ENCODE measurements around the gene UBE2S. TPM values are rescaled to one million over a fixed set of nuclear protein-coding genes. Genes with fewer than 3 reads are reported as not detected.
A peak's percentile ranks its signal among the peaks of the same experiment; 100 is the strongest.

Gene UBE2S
- total RNA-seq, 2 donors from 2014 or later: 6.5 to 7.9 TPM

DNA sequence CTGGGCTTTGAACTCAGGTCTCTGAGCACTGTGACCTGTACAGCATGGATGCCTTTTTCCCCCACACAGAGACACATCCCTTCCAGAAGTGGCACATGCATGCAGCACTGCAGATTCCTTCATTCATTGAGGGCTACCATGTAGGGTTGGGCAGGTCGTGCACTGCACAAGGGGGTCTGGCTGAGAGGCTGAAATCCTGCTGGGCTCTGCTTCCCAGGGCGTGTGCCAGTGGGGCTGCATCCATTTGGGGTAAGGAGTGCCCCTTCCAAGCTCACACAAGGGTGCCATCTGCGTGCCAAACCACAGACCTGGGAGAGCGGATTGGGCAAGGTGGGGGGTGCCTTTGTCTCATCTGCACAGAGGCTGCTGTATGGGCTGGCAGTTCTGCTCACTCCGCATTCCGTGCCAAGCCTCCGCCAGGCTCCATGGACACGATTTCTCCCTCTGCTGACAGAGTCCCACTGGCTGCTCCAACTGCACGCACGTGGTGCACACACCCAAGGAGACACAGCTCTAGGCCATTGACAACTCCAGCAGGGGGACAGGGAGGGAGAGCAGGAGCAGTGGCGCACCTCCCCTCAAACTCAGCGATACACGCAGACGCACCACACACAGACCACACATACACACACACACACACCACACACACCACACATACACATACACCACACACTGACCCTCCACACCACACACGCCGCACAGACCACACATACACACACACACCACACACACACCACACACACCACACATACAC lies 40.0 kb upstream of the UBE2S start:
- no peaks in the 10 kb centered on the region for H3K9me3 ChIP-seq
- 24 to 37% methylated on average over 7 to 16 of the region's 16 CpGs for WGBS, 2 donors
- intact Hi-C loops (cut with DNase I): no loop called here
- TF ChIP-seq POLR2A (IDR thresholded peaks at IDR 0.05): no peak
- TF ChIP-seq, protein P1, sequence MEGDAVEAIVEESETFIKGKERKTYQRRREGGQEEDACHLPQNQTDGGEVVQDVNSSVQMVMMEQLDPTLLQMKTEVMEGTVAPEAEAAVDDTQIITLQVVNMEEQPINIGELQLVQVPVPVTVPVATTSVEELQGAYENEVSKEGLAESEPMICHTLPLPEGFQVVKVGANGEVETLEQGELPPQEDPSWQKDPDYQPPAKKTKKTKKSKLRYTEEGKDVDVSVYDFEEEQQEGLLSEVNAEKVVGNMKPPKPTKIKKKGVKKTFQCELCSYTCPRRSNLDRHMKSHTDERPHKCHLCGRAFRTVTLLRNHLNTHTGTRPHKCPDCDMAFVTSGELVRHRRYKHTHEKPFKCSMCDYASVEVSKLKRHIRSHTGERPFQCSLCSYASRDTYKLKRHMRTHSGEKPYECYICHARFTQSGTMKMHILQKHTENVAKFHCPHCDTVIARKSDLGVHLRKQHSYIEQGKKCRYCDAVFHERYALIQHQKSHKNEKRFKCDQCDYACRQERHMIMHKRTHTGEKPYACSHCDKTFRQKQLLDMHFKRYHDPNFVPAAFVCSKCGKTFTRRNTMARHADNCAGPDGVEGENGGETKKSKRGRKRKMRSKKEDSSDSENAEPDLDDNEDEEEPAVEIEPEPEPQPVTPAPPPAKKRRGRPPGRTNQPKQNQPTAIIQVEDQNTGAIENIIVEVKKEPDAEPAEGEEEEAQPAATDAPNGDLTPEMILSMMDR (IDR thresholded peaks at IDR 0.05): no peak
- no peak overlapping the region for H3K4me3 ChIP-seq
- DNase-seq (peak in 1 of 4 donors; percentile 25), ATAC-seq (no peak)
- peaks cover 0 to 13% of the 10 kb centered on the region in 2 donors for H3K27me3 ChIP-seq
- no peak overlapping the region for H3K27ac ChIP-seq
- H3K36me3 ChIP-seq (replicated peaks in 1 of 2; ENCODE audit: insufficient read depth in 1 of 2, low read depth in 2 of 2): no peaks in the 10 kb centered on the region
- H3K4me1 ChIP-seq: peaks cover 14% of the 10 kb centered on the region

DNA sequence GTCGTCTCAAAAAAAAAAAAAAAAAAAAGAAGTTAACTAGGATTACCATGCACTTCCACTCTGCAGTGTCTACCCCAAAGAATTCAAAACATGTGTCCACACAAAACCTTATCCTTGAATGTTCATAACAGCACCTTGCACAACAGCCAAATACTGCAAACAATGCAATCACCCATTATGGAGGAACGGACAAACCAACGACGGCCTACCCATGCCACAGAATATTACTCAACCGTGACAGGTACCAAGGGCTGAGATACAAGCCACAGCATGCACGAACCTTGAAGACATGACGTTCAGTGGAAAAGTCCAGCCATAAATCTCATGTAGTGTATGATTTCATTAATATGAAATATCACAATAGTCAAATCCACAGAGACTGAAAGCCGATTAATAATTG lies 38.5 kb upstream of the UBE2S start:
- Histone ChIP-seq H3K4me1 (no peaks in the 10 kb centered on the region), H3K36me3 (replicated peaks in 1 of 2; ENCODE audit: insufficient read depth in 1 of 2, low read depth in 2 of 2) (no peaks in the 10 kb centered on the region), H3K9me3 (no peaks in the 10 kb centered on the region), H3K4me3 (no peak overlapping the region), H3K27me3 (peaks cover 0 to 9% of the 10 kb centered on the region in 2 donors), H3K27ac (no peak overlapping the region)
- TF ChIP-seq, protein P1 (IDR thresholded peaks at IDR 0.05): no peak
- intact Hi-C loops (cut with DNase I): no loop called here
- ATAC-seq: no peak
- WGBS, 2 donors: 34 to 51% methylated on average over 8 of the region's 8 CpGs
- no peak for DNase-seq

DNA sequence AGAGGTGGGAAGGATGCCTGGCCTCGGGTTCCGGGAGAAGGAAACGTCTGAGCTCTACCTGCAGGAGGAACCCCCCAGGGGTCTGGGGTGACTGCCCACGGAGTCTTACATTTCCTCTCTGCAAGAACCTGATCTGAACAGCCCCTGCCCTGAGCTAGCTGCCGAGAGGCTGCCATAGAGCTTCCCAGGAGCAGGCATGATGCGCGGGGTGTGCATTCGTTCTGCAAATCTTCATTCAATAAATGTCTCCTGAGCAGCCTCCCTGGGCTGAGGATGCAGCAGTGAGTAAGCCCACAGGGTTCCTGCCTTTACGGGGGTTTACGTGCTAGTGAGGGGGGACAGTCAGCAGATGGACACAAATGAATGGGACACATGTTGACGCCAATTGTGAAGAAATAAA lies 37.1 kb upstream of the UBE2S start:
- Histone ChIP-seq H3K27ac (no peak overlapping the region), H3K9me3 (no peaks in the 10 kb centered on the region), H3K4me1 (no peaks in the 10 kb centered on the region), H3K4me3 (no peak overlapping the region), H3K36me3 (replicated peaks in 1 of 2; ENCODE audit: insufficient read depth in 1 of 2, low read depth in 2 of 2) (no peaks in the 10 kb centered on the region), H3K27me3 (peaks cover 0 to 20% of the 10 kb centered on the region in 2 donors)
- ATAC-seq (no peak), DNase-seq (no peak)
- 25 to 27% methylated on average over 6 to 11 of the region's 11 CpGs for WGBS, 2 donors
- intact Hi-C loops (cut with DNase I): no loop called here
- TF ChIP-seq, protein P1 (IDR thresholded peaks at IDR 0.05): no peak
- TF ChIP-seq POLR2A (IDR thresholded peaks at IDR 0.05): no peak

DNA sequence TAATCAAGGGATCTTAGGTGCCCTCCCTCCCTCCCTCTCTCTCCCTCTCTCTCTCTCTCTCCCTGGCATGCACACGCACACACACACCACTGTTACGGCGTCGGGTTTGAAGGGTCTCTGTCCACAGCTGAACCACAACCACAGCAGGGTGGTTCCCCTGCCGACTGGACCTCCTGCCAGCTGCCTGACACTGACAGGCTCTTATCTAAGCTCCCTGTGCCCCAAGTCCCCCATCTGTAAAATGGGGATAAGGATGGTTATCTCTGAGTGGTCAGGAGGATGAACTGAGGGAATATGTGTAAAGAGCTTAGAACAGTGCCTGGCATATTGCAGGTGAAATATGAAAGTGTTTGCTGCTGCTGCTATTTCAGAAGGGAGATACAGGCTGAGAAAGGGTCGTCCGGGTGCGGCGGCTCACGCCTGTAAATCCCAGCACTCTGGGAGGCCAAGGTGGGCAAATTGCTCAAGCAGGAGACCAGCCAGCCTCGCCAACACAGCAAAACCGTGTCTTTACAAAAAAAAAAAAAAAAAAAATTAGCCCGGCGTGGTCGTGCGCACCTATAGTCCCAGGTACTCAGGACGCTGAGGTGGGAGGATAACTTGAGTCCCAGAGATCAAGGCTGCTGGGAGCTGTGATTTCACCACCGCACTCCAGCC lies 36.4 kb upstream of the UBE2S start:
- no peak for DNase-seq
- no peak for TF ChIP-seq POLR2A (IDR thresholded peaks at IDR 0.05)
- TF ChIP-seq, protein P1 (IDR thresholded peaks at IDR 0.05): no peak
- H3K36me3 ChIP-seq (replicated peaks in 1 of 2; ENCODE audit: insufficient read depth in 1 of 2, low read depth in 2 of 2): no peaks in the 10 kb centered on the region
- intact Hi-C loops (cut with DNase I): no loop called here
- no peak overlapping the region for H3K27ac ChIP-seq
- ATAC-seq: no peak
- H3K4me1 ChIP-seq: no peaks in the 10 kb centered on the region
- 22 to 23% methylated on average over 18 of the region's 18 CpGs for WGBS, 2 donors
- H3K27me3 ChIP-seq: peaks cover 0 to 20% of the 10 kb centered on the region in 2 donors
- no peak overlapping the region for H3K4me3 ChIP-seq
- H3K9me3 ChIP-seq: no peaks in the 10 kb centered on the region

All from body of pancreas (tissue), 4 donors.